NCI-H2081 treated with DMSO at 0.1 percent for 48 hours (cell line): ENCODE results near the gene TRIO.

Experiments
- DNase-seq: peaks from one replicate; lab custom pipeline; 2025; lab: John Stamatoyannopoulos, UW

TRIO gene

GRCh38 chr5:14247054-14247386 lies 103.9 kb downstream of the TRIO start:
- DNase-seq: no peak

DNA sequence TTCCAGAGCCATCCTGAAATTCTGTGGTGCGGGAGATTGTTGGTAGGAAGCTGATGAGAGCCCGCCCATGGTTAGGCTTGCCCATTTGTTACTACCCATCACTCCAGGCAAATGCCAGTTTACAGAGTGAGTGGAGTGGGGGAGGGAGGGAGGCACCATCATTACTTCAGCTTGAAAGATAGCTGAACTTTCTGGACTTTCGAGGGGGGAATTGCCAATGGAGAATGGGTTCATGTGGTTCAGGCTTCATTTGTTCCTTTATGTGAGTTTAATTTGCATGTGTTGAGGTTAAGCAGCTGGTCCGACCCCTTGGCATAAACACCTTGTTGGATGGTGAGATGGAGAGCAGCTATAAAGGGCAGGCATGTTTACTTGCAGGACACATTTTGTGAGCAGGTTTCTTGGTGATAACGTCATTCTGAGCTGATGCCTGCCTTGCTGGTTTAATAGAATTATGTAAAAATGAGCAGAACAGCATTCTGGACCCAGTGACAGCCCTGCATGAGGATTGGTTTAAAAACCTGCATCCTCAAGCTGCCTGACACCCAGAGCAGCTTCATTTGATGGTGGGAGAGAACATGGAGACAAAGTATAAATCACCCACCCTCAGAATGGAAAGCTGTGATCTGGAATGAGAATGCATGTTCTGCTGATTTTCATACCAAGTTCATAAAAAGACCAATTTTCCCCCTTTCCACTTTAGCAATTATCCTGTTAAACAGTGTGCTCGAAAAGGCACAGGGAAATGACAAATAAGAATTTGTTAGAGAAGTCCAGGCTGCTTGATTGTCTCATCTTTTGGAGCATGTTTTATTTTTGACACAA lies 106.3 kb downstream of the TRIO start:
- no peak for DNase-seq

GRCh38 chr5:14250084-14250695 lies 107.0 kb downstream of the TRIO start:
- DNase-seq: peak; percentile 75

GRCh38 chr5:14250748-14251701 lies 107.9 kb downstream of the TRIO start:
- no peak for DNase-seq

DNA sequence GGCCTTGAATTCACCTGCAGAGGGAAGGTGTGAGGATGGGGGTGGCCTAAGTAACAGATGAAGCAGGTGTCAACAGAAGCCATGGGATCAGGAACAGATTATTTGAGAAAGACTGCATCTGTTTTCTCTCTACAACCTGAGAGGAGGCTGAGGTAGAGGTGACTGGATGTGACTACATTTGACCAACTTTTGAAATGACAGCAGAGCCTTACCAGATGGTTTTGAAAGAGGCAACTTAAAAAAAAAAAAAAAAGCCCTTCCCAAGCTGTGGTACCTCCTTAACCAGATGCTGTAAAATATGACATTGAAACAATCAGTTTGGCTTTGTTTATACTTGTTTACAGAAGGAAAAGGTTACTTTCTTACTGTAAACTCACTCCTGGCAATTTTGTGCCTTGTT lies 108.6 kb downstream of the TRIO start:
- DNase-seq: no peak

GRCh38 chr5:14252793-14253192 lies 109.7 kb downstream of the TRIO start:
- DNase-seq: no peak

DNA sequence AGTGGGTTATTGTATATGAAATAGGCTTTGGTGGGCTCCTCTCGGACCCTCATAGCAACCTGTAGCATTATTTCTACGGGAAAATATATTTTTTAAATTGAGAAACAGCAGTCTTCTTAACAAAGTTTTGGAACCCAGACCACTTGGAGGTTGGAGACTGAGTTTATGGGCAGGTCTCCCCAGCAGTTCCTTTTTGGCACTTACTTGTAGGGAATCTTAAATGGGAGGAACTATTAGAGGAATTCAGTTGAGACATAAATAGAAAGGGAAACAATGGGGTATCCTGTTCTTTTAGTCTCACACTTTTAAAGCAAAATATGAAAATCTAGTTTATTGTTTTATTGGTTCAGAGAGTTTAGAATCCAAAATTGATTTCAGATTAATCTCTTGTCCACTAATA lies 111.5 kb downstream of the TRIO start:
- DNase-seq: no peak

- DNase-seq: no peak
Observed at GRCh38 chr5:14256026-14256690, 113.0 kb downstream of the TRIO start.

DNA sequence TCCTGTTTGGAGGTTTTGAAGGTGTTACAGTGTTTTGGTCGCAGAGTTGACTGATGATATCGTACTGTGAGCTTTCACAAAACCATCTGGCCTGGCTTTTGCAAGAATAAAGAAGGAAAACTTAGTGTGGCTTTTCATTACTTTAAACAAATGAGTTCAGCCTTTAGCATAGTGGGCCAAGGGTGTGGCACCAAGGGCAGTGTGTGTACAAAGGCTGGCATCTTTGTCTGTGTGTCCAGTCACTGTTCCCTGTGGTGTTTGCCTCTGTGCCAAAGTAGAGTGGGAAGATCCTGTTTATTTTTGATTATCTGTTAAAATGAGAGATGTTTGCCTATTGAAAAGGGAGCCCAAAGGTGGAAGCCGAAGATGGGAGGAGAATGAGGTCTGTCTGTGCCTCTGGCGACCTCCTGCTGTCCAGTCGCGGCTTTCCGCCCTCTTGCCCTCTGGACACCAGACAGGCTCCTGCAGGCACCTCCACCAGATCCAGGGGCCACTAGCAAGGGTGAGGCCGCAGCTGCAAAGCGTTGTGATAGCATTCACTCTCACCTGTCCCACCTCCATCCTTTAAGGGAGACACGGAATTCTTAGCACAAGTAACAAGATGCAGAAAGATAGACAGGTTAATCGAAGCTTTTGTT lies 113.7 kb downstream of the TRIO start:
- no peak for DNase-seq

GRCh38 chr5:14257995-14258403 lies 114.9 kb downstream of the TRIO start:
- no peak for DNase-seq

DNA sequence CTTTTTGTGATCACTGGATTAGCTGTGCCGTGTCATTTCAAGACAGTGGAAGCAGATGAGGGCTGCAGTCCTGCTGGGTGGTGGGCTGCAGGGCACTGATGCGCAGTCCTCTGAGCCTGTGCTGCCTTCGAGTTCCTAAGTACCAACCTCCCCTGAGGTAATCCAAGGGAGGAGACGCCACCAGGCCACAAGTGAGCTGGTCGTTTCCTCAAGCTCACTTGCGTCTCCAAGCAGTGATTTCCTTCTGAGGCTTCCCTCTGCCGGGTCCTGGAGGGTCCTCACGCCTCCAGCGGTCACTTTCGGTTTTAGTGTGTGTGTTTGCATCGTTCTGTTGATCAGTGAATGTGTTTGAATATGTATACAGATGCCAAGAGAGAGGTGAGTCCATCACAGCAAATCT lies 115.7 kb downstream of the TRIO start:
- no peak for DNase-seq

GRCh38 chr5:14260637-14261036 lies 117.5 kb downstream of the TRIO start:
- DNase-seq: no peak

GRCh38 chr5:14261235-14261634 lies 118.1 kb downstream of the TRIO start:
- no peak for DNase-seq

DNA sequence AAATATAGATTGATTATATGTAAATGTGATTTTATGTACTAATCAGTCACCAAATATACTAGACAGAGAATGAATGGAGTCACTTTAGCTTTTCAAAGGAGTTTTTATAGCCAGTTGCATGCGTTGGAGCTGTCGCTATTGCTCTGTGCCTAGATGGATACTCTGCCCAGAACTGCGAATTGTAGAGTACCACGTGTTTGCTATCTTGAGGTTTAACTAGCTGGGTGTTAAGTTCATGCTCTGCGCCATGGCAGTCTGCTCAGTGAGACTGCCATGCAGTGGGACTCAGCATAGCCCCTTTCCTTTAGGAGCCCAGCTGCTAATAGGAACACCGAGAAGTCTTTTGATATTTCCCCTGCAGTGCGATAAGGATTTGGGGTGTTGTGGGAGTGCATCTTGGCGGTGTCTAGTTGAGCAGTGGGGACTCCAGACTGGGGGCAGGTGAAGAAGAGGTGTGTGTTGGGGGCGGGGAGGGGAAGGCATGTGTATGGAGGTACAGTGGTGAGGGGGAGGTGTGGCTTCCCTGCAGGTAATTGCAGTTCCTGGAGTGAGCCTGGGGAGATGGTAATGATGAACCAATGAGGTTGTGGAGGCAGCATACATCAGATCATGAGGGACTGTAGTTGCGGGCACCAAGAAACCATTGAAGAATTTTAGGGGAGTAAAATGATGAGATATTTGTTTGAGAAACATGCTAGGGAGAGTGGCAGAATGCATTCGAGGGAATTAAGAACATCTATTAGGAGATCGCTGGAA lies 118.9 kb downstream of the TRIO start:
- DNase-seq: no peak

GRCh38 chr5:14263113-14263512 lies 120.0 kb downstream of the TRIO start:
- DNase-seq: no peak

DNA sequence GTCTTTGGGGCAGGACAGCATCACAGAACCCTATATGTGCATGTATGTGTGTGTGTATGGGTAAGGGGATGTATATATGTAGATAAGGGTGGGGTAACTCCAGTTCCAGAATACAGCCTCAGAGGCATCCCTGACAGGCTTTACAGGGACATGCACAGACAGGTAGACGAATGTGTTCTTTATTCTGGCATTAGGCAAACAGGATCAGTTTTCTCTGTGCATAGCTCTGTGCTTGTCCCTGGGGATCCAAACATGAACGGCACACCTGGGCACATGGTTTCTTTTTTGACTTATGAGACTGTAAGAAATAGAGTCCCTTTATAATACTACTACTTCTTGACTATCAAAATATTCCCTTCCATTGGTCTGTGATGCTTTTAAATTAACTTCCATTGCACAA lies 120.6 kb downstream of the TRIO start:
- DNase-seq: peak; percentile 56

DNA sequence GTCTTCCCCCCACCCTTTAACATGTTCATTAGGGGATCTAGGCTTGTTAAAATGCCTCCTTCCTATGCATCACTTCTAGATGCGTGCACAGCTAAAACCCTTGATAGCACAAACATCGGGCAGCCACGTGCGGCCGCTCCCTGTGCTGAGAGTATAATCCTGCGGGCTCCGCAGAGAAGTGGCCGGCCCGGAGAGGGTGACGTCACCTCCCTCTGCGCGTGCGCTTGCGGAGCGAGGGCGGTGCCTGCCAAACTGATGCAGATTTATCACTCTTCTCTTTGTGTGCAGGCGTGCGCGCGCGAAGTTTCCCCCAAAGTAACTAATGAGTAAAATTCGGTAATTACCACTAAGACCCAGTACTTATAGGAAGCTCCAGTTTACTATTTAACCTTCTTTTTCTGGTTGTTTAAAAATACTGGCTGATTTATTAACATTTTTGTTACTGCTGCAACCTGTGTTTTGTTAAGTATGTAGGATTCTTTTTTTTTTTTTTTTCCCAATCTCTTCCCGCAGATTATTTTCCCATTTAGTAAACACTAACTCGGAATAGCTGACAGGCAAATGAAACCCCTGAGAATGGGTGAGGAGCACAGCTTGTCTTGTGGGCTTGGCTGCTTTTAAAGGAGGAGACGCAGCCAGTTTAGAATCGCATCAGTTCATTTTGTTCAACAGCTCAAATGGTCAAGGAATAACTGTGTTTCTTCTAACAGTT lies 121.6 kb downstream of the TRIO start:
- peak; percentile 97 for DNase-seq

- DNase-seq: no peak
Observed at GRCh38 chr5:14265570-14265969, 122.4 kb downstream of the TRIO start.

DNA sequence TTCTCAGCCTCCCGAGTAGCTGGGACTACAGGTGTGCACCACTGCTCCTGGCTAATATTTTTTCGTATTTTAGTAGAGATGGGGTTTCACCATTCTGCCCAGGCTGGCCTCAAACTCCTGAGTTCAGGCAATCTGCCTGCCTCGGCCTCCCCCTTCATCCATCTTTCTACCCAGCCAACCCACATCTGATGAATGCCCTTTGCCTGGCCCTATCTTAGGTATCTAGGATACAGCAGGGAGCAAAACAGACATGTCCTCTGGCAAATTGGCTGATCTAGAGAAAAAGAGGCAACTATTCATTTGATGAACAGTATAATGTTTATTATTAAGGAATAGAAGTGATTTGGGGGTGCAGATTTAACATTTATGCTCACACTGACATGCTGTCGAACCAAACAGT lies 123.0 kb downstream of the TRIO start:
- DNase-seq: no peak

- DNase-seq: no peak
Observed at GRCh38 chr5:14266686-14267085, 123.5 kb downstream of the TRIO start.
